Hematopoietic multipotent progenitor cell (in vitro differentiated cells): ENCODE data around the gene C11orf71. TPM values are rescaled to one million over a fixed set of nuclear protein-coding genes. Genes with fewer than 3 reads are reported as not detected.

Experiments
- DNase-seq, 3 donors: peaks; one replicate each; pipeline ENCODE4 v3.0.0-alpha.2; 2011 to 2015; ENCODE audit warnings: low read depth in 2 of 3, low spot score in 2 of 3
- total RNA-seq: library from RNA; depleted of rRNA; stranded (reverse); fragments of >200 nt; gene quantifications from one replicate; pipeline ENCODE4 v1.2.3, GENCODE V29; 2012

Gene C11orf71
- total RNA-seq, result 27.7 TPM

GRCh38 chr11:114400216-114400914 lies at the start of gene C11orf71, which contains the start of gene RBM7:
TSS of gene C11orf71 (minus strand) at chr11:114400511. CDS start at chr11:114400331, 180 bp downstream.
TSS of gene RBM7 (plus strand) at chr11:114400666. CDS start at chr11:114400672, 6 bp downstream.
- DNase-seq, result peak; percentile 98 to 99 (median 99)

GRCh38 chr11:114449845-114450244 lies 49.5 kb upstream of the C11orf71 start:
- DNase-seq, result no peak

- DNase-seq, result no peak
Measured at GRCh38 chr11:114448749-114449482, 48.6 kb upstream of the C11orf71 start.

GRCh38 chr11:114447892-114448291 lies 47.6 kb upstream of the C11orf71 start:
- no peak for DNase-seq

- DNase-seq, result no peak
Measured at GRCh38 chr11:114447444-114447843, 47.1 kb upstream of the C11orf71 start.

GRCh38 chr11:114442536-114442935 lies 42.2 kb upstream of the C11orf71 start:
- DNase-seq, result no peak

- DNase-seq, result no peak
Measured at GRCh38 chr11:114441921-114442320, 41.6 kb upstream of the C11orf71 start.

- no peak for DNase-seq
Measured at GRCh38 chr11:114440971-114441763, 40.9 kb upstream of the C11orf71 start.

- DNase-seq, result no peak
Measured at GRCh38 chr11:114440121-114440860, 40.0 kb upstream of the C11orf71 start.

- peak; percentile 79 to 96 (median 94) for DNase-seq
Measured at GRCh38 chr11:114439229-114440120, 39.2 kb upstream of the C11orf71 start, which contains the start of gene REXO2. TSS of gene REXO2 (plus strand) at chr11:114439467. CDS start at chr11:114439529, 62 bp downstream.

GRCh38 chr11:114438303-114438702 lies 38.0 kb upstream of the C11orf71 start:
- DNase-seq, result no peak

- DNase-seq, result no peak
Measured at GRCh38 chr11:114433376-114433775, 33.1 kb upstream of the C11orf71 start.

GRCh38 chr11:114432893-114433292 lies 32.6 kb upstream of the C11orf71 start:
- no peak for DNase-seq

- no peak for DNase-seq
Measured at GRCh38 chr11:114430290-114430689, 30.0 kb upstream of the C11orf71 start.

GRCh38 chr11:114426280-114426679 lies 26.0 kb upstream of the C11orf71 start:
- no peak for DNase-seq

GRCh38 chr11:114416441-114416961 lies 16.2 kb upstream of the C11orf71 start:
- DNase-seq, result no peak

GRCh38 chr11:114413958-114414357 lies 13.6 kb upstream of the C11orf71 start:
- no peak for DNase-seq

- no peak for DNase-seq
Measured at GRCh38 chr11:114412946-114413345, 12.6 kb upstream of the C11orf71 start.

GRCh38 chr11:114401311-114401710 lies 1.0 kb upstream of the C11orf71 start:
- no peak for DNase-seq
